Naive thymus-derived CD4-positive, alpha-beta T cell (primary cell): ENCODE results near the gene OR52K2. TPM values are rescaled to one million over a fixed set of nuclear protein-coding genes. Genes with fewer than 3 reads are reported as not detected.

Experiments used
- polyA plus RNA-seq, 2 donors: library from polyadenylated mRNA; unstranded; fragments of 300-500 nt; fragmentation: Illumina TruSeq; gene quantifications; one replicate each; pipeline ENCODE4 v1.2.3, GENCODE V29; 2021
- total RNA-seq, 6 experiments: library from RNA in 5 of 6; stranded (reverse) in 5 of 6; gene quantifications; 1 replicate in 5 of 6; 2 replicates in 1 of 6; pipeline ENCODE4 v1.2.3 and lab custom pipeline; 2021 to 2026

Gene OR52K2
- total and polyA plus RNA-seq, 7 experiments from 2014 or later, result 1.4 TPM; not detected in 6

Other genes with a start within 250 kb of the OR52K2 start
- not detected for gene OR52B4, start 80.9 kb upstream of the OR52K2 start, total RNA-seq
- gene OR52B4, start 80.9 kb upstream of the OR52K2 start, polyA plus RNA-seq, result not detected
- 10 to 100 TPM; 17.5 to 78.9 (median 29.7) TPM for gene TRIM21, start 55.6 kb upstream of the OR52K2 start, total RNA-seq
- 10 to 100 TPM; 34.7 to 62.2 TPM for gene TRIM21, start 55.6 kb upstream of the OR52K2 start, polyA plus RNA-seq
- under 1 TPM in 2 of 5 experiments, not detected in 3; 0.29 to 0.39 TPM for gene OR52K1, start 33.4 kb downstream of the OR52K2 start, total RNA-seq
- not detected for gene OR52K1, start 33.4 kb downstream of the OR52K2 start, polyA plus RNA-seq
- not detected for gene OR52M1, start 95.9 kb downstream of the OR52K2 start, total RNA-seq
- not detected for gene OR52M1, start 95.9 kb downstream of the OR52K2 start, polyA plus RNA-seq
- gene OR52I2, start 132.4 kb downstream of the OR52K2 start, total RNA-seq, result not detected
- not detected for gene OR52I2, start 132.4 kb downstream of the OR52K2 start, polyA plus RNA-seq
- gene OR52I1, start 144.7 kb downstream of the OR52K2 start, total RNA-seq, result not detected
- under 1 TPM in 1 of 2 donors, not detected in 1; 0.07 TPM for gene OR52I1, start 144.7 kb downstream of the OR52K2 start, polyA plus RNA-seq
- 10 to 100 TPM in 3 of 5 experiments, 1 to 10 TPM in 2; 3.8 to 29.5 (median 12.4) TPM for gene TRIM68, start 158.9 kb downstream of the OR52K2 start, total RNA-seq
- 10 to 100 TPM; 13.0 to 19.3 TPM for gene TRIM68, start 158.9 kb downstream of the OR52K2 start, polyA plus RNA-seq
- not detected for gene OR51D1, start 188.2 kb downstream of the OR52K2 start, total RNA-seq
- gene OR51D1, start 188.2 kb downstream of the OR52K2 start, polyA plus RNA-seq, result not detected
- not detected for gene OR51E1, start 194.7 kb downstream of the OR52K2 start, total RNA-seq
- not detected for gene OR51E1, start 194.7 kb downstream of the OR52K2 start, polyA plus RNA-seq
- not detected for gene OR51E2, start 248.6 kb downstream of the OR52K2 start, total RNA-seq
- not detected for gene OR51E2, start 248.6 kb downstream of the OR52K2 start, polyA plus RNA-seq